Limb (tissue), 2 donors: ENCODE results near the gene FCHSD2.
"Not testable (repeated sequence)": the region's sequence is repeated elsewhere in the genome, so short reads cannot be mapped to it uniquely, and the experiment has no call there.

Source experiments
- DNase-seq, 2 donors: peaks; one replicate each; pipeline ENCODE4 v3.0.0-alpha.2; 2016; ENCODE audit errors: extremely low spot score in 2 of 2

Gene FCHSD2

GRCh38 chr11:73152086-73152853, 10.2 kb upstream of the FCHSD2 start:
- DNase-seq = no peak

GRCh38 chr11:73151416-73151815, 9.3 kb upstream of the FCHSD2 start:
- no peak for DNase-seq

GRCh38 chr11:73149105-73149504, 7.0 kb upstream of the FCHSD2 start:
- DNase-seq = peak in 1 of 2 donors; percentile 46

GRCh38 chr11:73147771-73148681, 5.9 kb upstream of the FCHSD2 start:
- no peak for DNase-seq

- DNase-seq = no peak
Observed at GRCh38 chr11:73145986-73146575, 4.0 kb upstream of the FCHSD2 start.

GRCh38 chr11:73143126-73143838, 1.2 kb upstream of the FCHSD2 start:
- DNase-seq = peak in 1 of 2 donors; percentile 10

- peak; percentile 75 to 85 for DNase-seq
Observed at GRCh38 chr11:73141309-73142127, 600 bp downstream of the FCHSD2 start.

GRCh38 chr11:73141031-73141308, 1.1 kb downstream of the FCHSD2 start:
- DNase-seq = no peak

- DNase-seq = no peak
Observed at GRCh38 chr11:73140213-73141030, 1.7 kb downstream of the FCHSD2 start.

GRCh38 chr11:73139476-73140198, 2.5 kb downstream of the FCHSD2 start:
- no peak for DNase-seq

GRCh38 chr11:73137944-73138274, 4.2 kb downstream of the FCHSD2 start:
- DNase-seq = no peak

GRCh38 chr11:73137262-73137943, 4.7 kb downstream of the FCHSD2 start:
- no peak for DNase-seq

- DNase-seq = not testable (repeated sequence)
Observed at GRCh38 chr11:73136722-73137121, 5.4 kb downstream of the FCHSD2 start.

GRCh38 chr11:73135346-73136284, 6.5 kb downstream of the FCHSD2 start:
- no peak for DNase-seq

GRCh38 chr11:73132349-73132748, 9.8 kb downstream of the FCHSD2 start:
- not testable (repeated sequence) for DNase-seq

GRCh38 chr11:73130181-73130580, 11.9 kb downstream of the FCHSD2 start:
- no peak for DNase-seq

- no peak for DNase-seq
Observed at GRCh38 chr11:73129198-73129597, 12.9 kb downstream of the FCHSD2 start.
